H9 (cell line): ENCODE results near the gene KRT86. TPM values are rescaled to one million over a fixed set of nuclear protein-coding genes. Genes with fewer than 3 reads are reported as not detected.

Experiments
- DNase-seq: peaks from one replicate; pipeline ENCODE4 v3.0.0-alpha.2; 2017
- H2AFZ ChIP-seq: one replicate; pipeline ENCODE4 v1.6.1; 2013; ENCODE audit warnings: mild to moderate bottlenecking, low read length, control low read depth, moderate library complexity
- H2AK5ac ChIP-seq: 2 replicates; pipeline ENCODE4 v1.6.1; 2013; ENCODE audit warnings: low read length, control low read depth, mixed read lengths; ENCODE audit not compliant: insufficient read length
- H2BK120ac ChIP-seq: one replicate; pipeline ENCODE4 v1.6.1; 2013; ENCODE audit warnings: low read depth, mild to moderate bottlenecking, low read length, control low read depth, inconsistent platforms; ENCODE audit not compliant: poor library complexity, severe bottlenecking
- H2BK12ac ChIP-seq: 2 replicates; pipeline ENCODE4 v1.6.1; 2013; ENCODE audit warnings: low read length, control low read depth, mixed read lengths, low read depth; ENCODE audit not compliant: insufficient read length
- H2BK15ac ChIP-seq: 2 replicates; pipeline ENCODE4 v1.6.1; 2013; ENCODE audit warnings: low read depth, low read length, control low read depth
- H2BK20ac ChIP-seq: one replicate; pipeline ENCODE4 v1.6.1; 2013; ENCODE audit warnings: low read depth, mild to moderate bottlenecking, low read length, control low read depth, inconsistent platforms; ENCODE audit not compliant: poor library complexity, severe bottlenecking
- H2BK5ac ChIP-seq: 2 replicates; pipeline ENCODE4 v1.6.1; 2013; ENCODE audit warnings: low read length, control low read depth, mixed read lengths; ENCODE audit not compliant: insufficient read length
- H3K14ac ChIP-seq: 2 replicates; pipeline ENCODE4 v1.6.1; 2013; ENCODE audit warnings: low read length, control low read depth; ENCODE audit not compliant: insufficient read depth
- H3K18ac ChIP-seq: 2 replicates; pipeline ENCODE4 v1.6.1; 2013; ENCODE audit warnings: low read depth, mild to moderate bottlenecking, mixed read lengths, low read length, control low read depth; ENCODE audit not compliant: insufficient read length
- H3K23ac ChIP-seq: 2 replicates; pipeline ENCODE4 v1.6.1; 2013; ENCODE audit warnings: low read length, control low read depth, mixed read lengths, low read depth; ENCODE audit not compliant: insufficient read length
- H3K23me2 ChIP-seq: 2 replicates; pipeline ENCODE4 v1.6.1; 2013; ENCODE audit warnings: low read depth, mild to moderate bottlenecking, mixed read lengths, low read length, control low read depth; ENCODE audit not compliant: insufficient read length, poor library complexity, severe bottlenecking
- H3K27ac ChIP-seq: 2 replicates; pipeline ENCODE4 v1.5.1; 2013; ENCODE audit warnings: low read length, control low read depth, mixed read lengths, low read depth; ENCODE audit not compliant: insufficient read length
- H3K27me3 ChIP-seq: 2 replicates; pipeline ENCODE4 v1.6.1; 2013; ENCODE audit warnings: low read length, control low read depth, inconsistent platforms; ENCODE audit not compliant: insufficient read depth
- H3K4ac ChIP-seq: 2 replicates; pipeline ENCODE4 v1.6.1; 2013; ENCODE audit warnings: low read depth, mild to moderate bottlenecking, control low read depth, inconsistent platforms, low read length, moderate library complexity
- H3K4me1 ChIP-seq: 2 replicates; pipeline ENCODE4 v1.6.1; 2013; ENCODE audit warnings: low read length, control low read depth, inconsistent platforms; ENCODE audit not compliant: insufficient read depth
- H3K4me2 ChIP-seq: 2 replicates; pipeline ENCODE4 v1.6.1; 2013; ENCODE audit warnings: low read length, control low read depth, mixed read lengths; ENCODE audit not compliant: insufficient read length, insufficient read depth
- H3K56ac ChIP-seq: 2 replicates; pipeline ENCODE4 v1.6.1; 2013; ENCODE audit warnings: low read depth, mild to moderate bottlenecking, mixed read lengths, low read length, control low read depth; ENCODE audit not compliant: insufficient read length
- H3K79me1 ChIP-seq: 2 replicates; pipeline ENCODE4 v1.6.1; 2013; ENCODE audit warnings: low read depth, mild to moderate bottlenecking, moderate library complexity, low read length, control low read depth, inconsistent platforms; ENCODE audit not compliant: insufficient read depth, poor library complexity, severe bottlenecking
- H3K79me2 ChIP-seq: 2 replicates; pipeline ENCODE4 v1.6.1; 2013; ENCODE audit warnings: low read length, control low read depth, inconsistent platforms; ENCODE audit not compliant: insufficient read depth
- H3K9ac ChIP-seq: 2 replicates; pipeline ENCODE4 v1.6.1; 2013; ENCODE audit warnings: low read length, control low read depth, mixed read lengths; ENCODE audit not compliant: insufficient read length; ENCODE audit errors: extremely low read depth
- H3K9me3 ChIP-seq: one replicate; pipeline ENCODE4 v1.6.1; 2013; ENCODE audit warnings: low read depth, low read length, inconsistent platforms; ENCODE audit not compliant: control insufficient read depth
- H3T11ph ChIP-seq: one replicate; pipeline ENCODE4 v1.6.1; 2013; ENCODE audit warnings: mild to moderate bottlenecking, low read length, control low read depth, inconsistent platforms
- H4K20me1 ChIP-seq: one replicate; pipeline ENCODE4 v1.6.1; 2013; ENCODE audit not compliant: control insufficient read depth, insufficient read length, insufficient read depth
- H4K5ac ChIP-seq: 2 replicates; pipeline ENCODE4 v1.6.1; 2013; ENCODE audit warnings: low read depth, mild to moderate bottlenecking, mixed read lengths, low read length, control low read depth; ENCODE audit not compliant: insufficient read length
- H4K8ac ChIP-seq: replicated peaks from 2 replicates; pipeline ENCODE4 v1.6.1; 2013; ENCODE audit warnings: low read length, control low read depth, mixed read lengths, low read depth; ENCODE audit not compliant: insufficient read length
- H4K91ac ChIP-seq: 2 replicates; pipeline ENCODE4 v1.6.1; 2013; ENCODE audit warnings: low read depth, mild to moderate bottlenecking, moderate library complexity, mixed read lengths, low read length, control low read depth; ENCODE audit not compliant: insufficient read length
- H3K27ac Mint-ChIP-seq, 3 experiments: 2 replicates in 2 of 3; 3 replicates in 1 of 3; pipeline ENCODE4 v1.8.0; 2020 to 2021; ENCODE audit warnings: mixed read lengths in 3 of 3, mild to moderate bottlenecking in 1 of 3, moderate library complexity in 1 of 3
- H3K27me3 Mint-ChIP-seq: 2 replicates; pipeline ENCODE4 v1.8.0; 2021; ENCODE audit warnings: low read depth, mild to moderate bottlenecking, moderate library complexity, mixed read lengths
- H3K36me3 Mint-ChIP-seq, 3 experiments: 2 replicates in 2 of 3; 3 replicates in 1 of 3; pipeline ENCODE4 v1.8.0; 2020 to 2021; ENCODE audit warnings: low read depth in 3 of 3, mixed read lengths in 3 of 3; ENCODE audit not compliant: insufficient read depth in 1 of 3
- H3K4me1 Mint-ChIP-seq, 2 experiments: 2 replicates each; pipeline ENCODE4 v1.8.0; 2020; ENCODE audit warnings: mixed read lengths in 2 of 2
- H3K4me3 Mint-ChIP-seq, 2 experiments: 2 replicates in 1 of 2; 3 replicates in 1 of 2; pipeline ENCODE4 v1.8.0; 2020 to 2021; ENCODE audit warnings: mild to moderate bottlenecking in 2 of 2, mixed read lengths in 2 of 2, moderate library complexity in 1 of 2
- H3K9me3 Mint-ChIP-seq, 2 experiments: 2 replicates in 1 of 2; 3 replicates in 1 of 2; pipeline ENCODE4 v1.8.0; 2020; ENCODE audit warnings: mild to moderate bottlenecking in 2 of 2, mixed read lengths in 2 of 2, moderate library complexity in 1 of 2
- WGBS: extraction: QIAGEN DNeasy Blood & Tissue Kit; methylation state at CpG from one replicate; pipeline ENCODE4 v1.1.7; 2013; ENCODE audit warnings: missing lambda C conversion rate, low lambda C conversion rate, mixed read lengths; ENCODE audit not compliant: insufficient read length; ENCODE audit errors: extremely low coverage; 5-methylcytosine and 5-hydroxymethylcytosine counted together
- total RNA-seq: library from RNA; stranded (reverse); gene quantifications from 2 replicates; pipeline ENCODE4 v1.2.1, GENCODE V29; 2021
- TF ChIP-seq, protein P1 (sequence below): fragments of 200-600 bp; sonication (generic); conservative IDR thresholded peaks from 3 replicates; pipeline ENCODE4 v1.8.0; 2021; ENCODE audit warnings: antibody characterized with exemption, mild to moderate bottlenecking

Gene KRT86
- total RNA-seq, 1 experiment from 2014 or later, result not detected

DNA sequence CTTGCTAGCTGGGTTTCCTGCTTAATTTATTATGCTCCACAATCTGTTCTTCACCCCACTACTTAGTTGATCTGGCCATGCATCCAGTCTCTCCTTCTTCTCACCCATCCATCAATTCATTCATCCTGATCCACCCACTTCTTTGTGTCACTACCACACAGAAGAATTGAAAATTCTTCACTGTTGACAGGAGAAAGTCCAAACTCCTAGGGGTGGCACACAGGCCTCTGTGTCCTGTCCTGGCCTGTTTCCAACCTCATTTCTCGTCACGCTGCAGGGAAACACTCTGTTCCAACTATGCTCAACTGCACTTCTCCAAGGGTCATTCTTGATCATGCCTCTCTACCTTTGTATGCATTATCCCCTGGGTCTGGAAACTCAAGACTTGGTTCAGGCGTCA, 57.4 kb downstream of the KRT86 start:
- H3K79me2 ChIP-seq, result no peaks in the 10 kb centered on the region
- H3K79me1 ChIP-seq, result no peaks in the 10 kb centered on the region
- H2BK120ac ChIP-seq, result no peak overlapping the region
- no peaks in the 10 kb centered on the region for H3K9me3 Mint-ChIP-seq
- DNase-seq, result no peak
- no peak overlapping the region for H3K9ac ChIP-seq
- no peak overlapping the region for H2AK5ac ChIP-seq
- no peak overlapping the region for H2BK20ac ChIP-seq
- no peak overlapping the region for H2BK12ac ChIP-seq
- TF ChIP-seq, protein P1, sequence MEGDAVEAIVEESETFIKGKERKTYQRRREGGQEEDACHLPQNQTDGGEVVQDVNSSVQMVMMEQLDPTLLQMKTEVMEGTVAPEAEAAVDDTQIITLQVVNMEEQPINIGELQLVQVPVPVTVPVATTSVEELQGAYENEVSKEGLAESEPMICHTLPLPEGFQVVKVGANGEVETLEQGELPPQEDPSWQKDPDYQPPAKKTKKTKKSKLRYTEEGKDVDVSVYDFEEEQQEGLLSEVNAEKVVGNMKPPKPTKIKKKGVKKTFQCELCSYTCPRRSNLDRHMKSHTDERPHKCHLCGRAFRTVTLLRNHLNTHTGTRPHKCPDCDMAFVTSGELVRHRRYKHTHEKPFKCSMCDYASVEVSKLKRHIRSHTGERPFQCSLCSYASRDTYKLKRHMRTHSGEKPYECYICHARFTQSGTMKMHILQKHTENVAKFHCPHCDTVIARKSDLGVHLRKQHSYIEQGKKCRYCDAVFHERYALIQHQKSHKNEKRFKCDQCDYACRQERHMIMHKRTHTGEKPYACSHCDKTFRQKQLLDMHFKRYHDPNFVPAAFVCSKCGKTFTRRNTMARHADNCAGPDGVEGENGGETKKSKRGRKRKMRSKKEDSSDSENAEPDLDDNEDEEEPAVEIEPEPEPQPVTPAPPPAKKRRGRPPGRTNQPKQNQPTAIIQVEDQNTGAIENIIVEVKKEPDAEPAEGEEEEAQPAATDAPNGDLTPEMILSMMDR, result no peak
- WGBS, result no CpG with 5 or more reads among the region's 3 CpGs
- no peak overlapping the region for H3K27ac ChIP-seq
- H3K27me3 Mint-ChIP-seq, result peaks cover 5% of the 10 kb centered on the region
- no peak overlapping the region for H3K27ac Mint-ChIP-seq
- H2AFZ ChIP-seq, result no peak overlapping the region
- no peak overlapping the region for H3K4ac ChIP-seq
- no peaks in the 10 kb centered on the region for H4K20me1 ChIP-seq
- no peaks in the 10 kb centered on the region for H3K9me3 ChIP-seq
- H3K14ac ChIP-seq, result no peak overlapping the region
- no peak overlapping the region for H2BK5ac ChIP-seq
- H3K36me3 Mint-ChIP-seq, result no peaks in the 10 kb centered on the region
- H2BK15ac ChIP-seq, result no peak overlapping the region
- no peak overlapping the region for H3K4me2 ChIP-seq
- H3K4me1 Mint-ChIP-seq, result peaks cover 13 to 15% of the 10 kb centered on the region in 2 experiments
- H3K4me3 Mint-ChIP-seq, result no peak overlapping the region
- no peak overlapping the region for H4K91ac ChIP-seq
- H3K4me1 ChIP-seq, result 0 out of 2 replicates have a peak, but pooled peaks cover 2% of the 10 kb centered on the region
- no peak overlapping the region for H3K23ac ChIP-seq
- H3T11ph ChIP-seq, result no peak overlapping the region
- no peak overlapping the region for H4K8ac ChIP-seq
- no peak overlapping the region for H3K56ac ChIP-seq
- H3K23me2 ChIP-seq, result no peaks in the 10 kb centered on the region
- no peak overlapping the region for H3K18ac ChIP-seq
- H4K5ac ChIP-seq, result no peak overlapping the region
- no peaks in the 10 kb centered on the region for H3K27me3 ChIP-seq
